Fibroblast of pulmonary artery (primary cell): ENCODE results near the gene GYPC.
A peak's percentile ranks its signal among the peaks of the same experiment; 100 is the strongest.
"Not testable (repeated sequence)": the region's sequence is repeated elsewhere in the genome, so short reads cannot be mapped to it uniquely, and the experiment has no call there.

Experiments used
- DNase-seq: peaks from one replicate; pipeline ENCODE4 v3.0.0-alpha.2; 2010; ENCODE audit warnings: low read depth
- H3K4me3 ChIP-seq: replicated peaks from 2 replicates; pipeline ENCODE4 v1.5.1; 2011; ENCODE audit warnings: low read depth, mild to moderate bottlenecking, control low read depth, low read length, moderate library complexity
- CTCF ChIP-seq: IDR thresholded peaks from 2 replicates; pipeline ENCODE4 v1.5.1; 2011; ENCODE audit warnings: mild to moderate bottlenecking, control low read depth, low read length, inconsistent platforms; ENCODE audit errors: missing control alignments

Gene GYPC

GRCh38 chr2:126642031-126642430 lies 13.9 kb upstream of the GYPC start:
- DNase-seq: no peak
- no peak for TF ChIP-seq CTCF
- no peak overlapping the region for H3K4me3 ChIP-seq

GRCh38 chr2:126643431-126643830 lies 12.5 kb upstream of the GYPC start:
- H3K4me3 ChIP-seq: no peak overlapping the region
- TF ChIP-seq CTCF: no peak
- DNase-seq: no peak

- H3K4me3 ChIP-seq: no peak overlapping the region
- no peak for DNase-seq
- no peak for TF ChIP-seq CTCF
These were observed 12.0 kb upstream of the GYPC start for GRCh38 chr2:126643972-126644371.

- no peak for TF ChIP-seq CTCF
- no peak overlapping the region for H3K4me3 ChIP-seq
- DNase-seq: peak; percentile 20
These were observed 11.2 kb upstream of the GYPC start for GRCh38 chr2:126644630-126645191.

- H3K4me3 ChIP-seq: no peak overlapping the region
- DNase-seq: no peak
These were observed 10.7 kb upstream of the GYPC start for GRCh38 chr2:126645211-126645618.

GRCh38 chr2:126646026-126646425 lies 9.9 kb upstream of the GYPC start:
- DNase-seq: no peak
- no peak for TF ChIP-seq CTCF
- no peak overlapping the region for H3K4me3 ChIP-seq

More at GRCh38 chr2:126645211-126645618, 10.7 kb upstream of the GYPC start:
- TF ChIP-seq CTCF: no peak

- not testable (repeated sequence) for DNase-seq, H3K4me3 ChIP-seq
These were observed 8.1 kb upstream of the GYPC start for GRCh38 chr2:126647714-126648344.

GRCh38 chr2:126648345-126648786 lies 7.6 kb upstream of the GYPC start:
- H3K4me3 ChIP-seq, DNase-seq: not testable (repeated sequence)
